OCI-LY7 (cell line): ENCODE measurements around the gene NIPBL. TPM values are rescaled to one million over a fixed set of nuclear protein-coding genes. Genes with fewer than 3 reads are reported as not detected.

Source experiments
- BruUV-seq: library from RNA; stranded (reverse); fragments of 400-500 nt; replicated peaks from 2 replicates; lab custom pipeline; 2021; lab: Mats Ljungman, UMichigan
- CTCF ChIA-PET: fragments of 300-600 bp; sonication (Branson Sonifier 250); formaldehyde crosslinking; loops from one replicate; lab custom pipeline; 2022; ENCODE audit warnings: antibody characterized with exemption; ENCODE audit not compliant: unreplicated experiment; lab: Charles Lee
- POLR2A ChIA-PET: fragments of 300-600 bp; sonication (Branson Sonifier 250); formaldehyde crosslinking; loops from one replicate; lab custom pipeline; 2022; ENCODE audit warnings: antibody characterized with exemption; lab: Charles Lee
- DNase-seq: peaks from one replicate; pipeline ENCODE4 v3.0.0-alpha.2; 2015; ENCODE audit warnings: low spot score
- H2AFZ ChIP-seq: fragments of 200-600 bp; sonication (generic), shearing (Covaris generic); 2 replicates; pipeline ENCODE4 v1.6.1; 2014; ENCODE audit warnings: mild to moderate bottlenecking, antibody characterized with exemption, low read length, moderate library complexity
- H3K27ac ChIP-seq: fragments of 200-600 bp; sonication (generic); 2 replicates; pipeline ENCODE4 v1.5.1; 2014; ENCODE audit warnings: mixed run types, low read depth, mild to moderate bottlenecking, moderate library complexity, low read length, inconsistent platforms; ENCODE audit not compliant: poor library complexity, severe bottlenecking
- H3K36me3 ChIP-seq: fragments of 200-600 bp; sonication (generic); 2 replicates; pipeline ENCODE4 v1.6.1; 2014; ENCODE audit warnings: mild to moderate bottlenecking, antibody characterized with exemption, low read length, moderate library complexity, mixed read lengths; ENCODE audit not compliant: insufficient read depth
- H3K4me1 ChIP-seq: fragments of 200-600 bp; sonication (generic); 2 replicates; pipeline ENCODE4 v1.5.1; 2014; ENCODE audit warnings: mild to moderate bottlenecking, low read length; ENCODE audit not compliant: insufficient read depth, poor library complexity, severe bottlenecking
- H3K4me2 ChIP-seq: fragments of 200-600 bp; sonication (generic); 2 replicates; pipeline ENCODE4 v1.6.1; 2014; ENCODE audit warnings: mild to moderate bottlenecking, low read length
- H3K4me3 ChIP-seq: fragments of 200-600 bp; sonication (generic); 2 replicates; pipeline ENCODE4 v1.5.1; 2014; ENCODE audit warnings: mild to moderate bottlenecking, low read depth, low read length; ENCODE audit not compliant: poor library complexity, severe bottlenecking
- H3K79me2 ChIP-seq: fragments of 200-600 bp; sonication (generic); 2 replicates; pipeline ENCODE4 v1.6.1; 2016; ENCODE audit warnings: low read depth, mild to moderate bottlenecking, low read length, moderate library complexity, mixed read lengths; ENCODE audit not compliant: insufficient read depth
- H3K9me2 ChIP-seq: fragments of 200-600 bp; sonication (generic); 2 replicates; pipeline ENCODE4 v1.6.1; 2016; ENCODE audit warnings: mild to moderate bottlenecking, low read length, mixed read lengths; ENCODE audit not compliant: insufficient read depth
- H3K9me3 ChIP-seq: fragments of 200-600 bp; sonication (generic); 2 replicates; pipeline ENCODE4 v1.6.1; 2014; ENCODE audit warnings: mild to moderate bottlenecking, mixed run types, low read length, mixed read lengths
- H4K20me1 ChIP-seq: fragments of 200-600 bp; sonication (generic); 2 replicates; pipeline ENCODE4 v1.6.1; 2014; ENCODE audit warnings: mild to moderate bottlenecking, antibody characterized with exemption, low read length, moderate library complexity, mixed read lengths; ENCODE audit not compliant: insufficient read depth
- EZH2phosphoT487 ChIP-seq: fragments of 200-600 bp; sonication (generic); IDR thresholded peaks from 2 replicates; pipeline ENCODE4 v1.6.1; 2018; ENCODE audit warnings: low read depth, borderline replicate concordance, mild to moderate bottlenecking, mixed run types, antibody characterized with exemption, low read length, moderate library complexity, mixed read lengths
- intact Hi-C: fragments of 100-400 bp; cut with micrococcal nuclease; formaldehyde crosslinking; loops from one replicate; pipeline ENCODE4 v1.10.0; 2022; ENCODE audit not compliant: unreplicated experiment
- total RNA-seq, 2 experiments: library from RNA; depleted of rRNA in 1 of 2; stranded (reverse); fragments of >200 nt in 1 of 2; shearing (Covaris generic) in 1 of 2; gene quantifications; 2 replicates each; pipeline ENCODE4 v1.2.3, GENCODE V29; 2014 to 2022
- TF ChIP-seq, protein P1 (sequence below): fragments of 200-600 bp; sonication (generic); conservative IDR thresholded peaks from 2 replicates; pipeline ENCODE4 v1.5.1; 2014; ENCODE audit warnings: mild to moderate bottlenecking, antibody characterized with exemption, low read length, moderate library complexity, mixed read lengths

NIPBL gene
- total RNA-seq, 2 experiments from 2014 or later, result 24.9 to 56.1 TPM

- Histone ChIP-seq H3K79me2 (peaks cover 79% of the 10 kb centered on the region), H4K20me1 (peaks cover 37% of the 10 kb centered on the region), H3K9me2 (no peaks in the 10 kb centered on the region), H3K9me3 (no peaks in the 10 kb centered on the region), H3K4me1 (peaks cover 39% of the 10 kb centered on the region), H3K27ac (no peak overlapping the region), H3K4me3 (no peak overlapping the region), H2AFZ (no peak overlapping the region), H3K36me3 (peaks cover 50% of the 10 kb centered on the region), H3K4me2 (peak overlapping the region; percentile 55)
- intact Hi-C loops, result loop anchor here (2.0 to 10.0 kb wide), 3 partner anchors 126 to 1956 kb away; partner anchors contain the start of genes BRIX1 and RAD1
- CTCF ChIA-PET, result no interaction called here
- peak; percentile 81 for DNase-seq
- no TSS peak for BruUV-seq
- POLR2A ChIA-PET, result no interaction called here
- TF ChIP-seq EZH2phosphoT487, result no peak
- TF ChIP-seq, protein P1, sequence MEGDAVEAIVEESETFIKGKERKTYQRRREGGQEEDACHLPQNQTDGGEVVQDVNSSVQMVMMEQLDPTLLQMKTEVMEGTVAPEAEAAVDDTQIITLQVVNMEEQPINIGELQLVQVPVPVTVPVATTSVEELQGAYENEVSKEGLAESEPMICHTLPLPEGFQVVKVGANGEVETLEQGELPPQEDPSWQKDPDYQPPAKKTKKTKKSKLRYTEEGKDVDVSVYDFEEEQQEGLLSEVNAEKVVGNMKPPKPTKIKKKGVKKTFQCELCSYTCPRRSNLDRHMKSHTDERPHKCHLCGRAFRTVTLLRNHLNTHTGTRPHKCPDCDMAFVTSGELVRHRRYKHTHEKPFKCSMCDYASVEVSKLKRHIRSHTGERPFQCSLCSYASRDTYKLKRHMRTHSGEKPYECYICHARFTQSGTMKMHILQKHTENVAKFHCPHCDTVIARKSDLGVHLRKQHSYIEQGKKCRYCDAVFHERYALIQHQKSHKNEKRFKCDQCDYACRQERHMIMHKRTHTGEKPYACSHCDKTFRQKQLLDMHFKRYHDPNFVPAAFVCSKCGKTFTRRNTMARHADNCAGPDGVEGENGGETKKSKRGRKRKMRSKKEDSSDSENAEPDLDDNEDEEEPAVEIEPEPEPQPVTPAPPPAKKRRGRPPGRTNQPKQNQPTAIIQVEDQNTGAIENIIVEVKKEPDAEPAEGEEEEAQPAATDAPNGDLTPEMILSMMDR, result peak; percentile 91
Observed at GRCh38 chr5:36870399-36871040, 6.0 kb upstream of the NIPBL start.

GRCh38 chr5:36874465-36874864, 2.1 kb upstream of the NIPBL start:
- TF ChIP-seq, protein P1, result no peak
- no peak for TF ChIP-seq EZH2phosphoT487
- CTCF ChIA-PET, result no interaction called here
- intact Hi-C loops, result loop anchor here (10.0 kb wide), 2 partner anchors 970 to 1960 kb away; partner anchors contain the start of genes BRIX1 and RAD1
- no peaks in the 10 kb centered on the region for H3K9me2 ChIP-seq
- no peaks in the 10 kb centered on the region for H3K9me3 ChIP-seq
- BruUV-seq, result no TSS peak
- H3K4me1 ChIP-seq, result peaks cover 43% of the 10 kb centered on the region
- POLR2A ChIA-PET, result interaction anchor here (1.5 kb wide), 1 partner anchor 136 kb away, joined by 4 read pairs; no protein-coding TSS in a partner anchor
- peak overlapping the region; percentile 91 for H3K27ac ChIP-seq
- peaks cover 96% of the 10 kb centered on the region for H3K79me2 ChIP-seq
- DNase-seq, result peak; percentile 31
- no peak overlapping the region for H2AFZ ChIP-seq
- H3K4me2 ChIP-seq, result peak overlapping the region; percentile 98
- H3K4me3 ChIP-seq, result peak overlapping the region; percentile 82
- peaks cover 28% of the 10 kb centered on the region for H3K36me3 ChIP-seq
- peaks cover 56% of the 10 kb centered on the region for H4K20me1 ChIP-seq
